Hepatocyte (in vitro differentiated cells): ENCODE results near the gene ARFGAP1. TPM values are rescaled to one million over a fixed set of nuclear protein-coding genes. Genes with fewer than 3 reads are reported as not detected.

Experiments
- DNase-seq: peaks from one replicate; pipeline ENCODE4 v3.0.0-alpha.2; 2016; ENCODE audit warnings: low spot score
- H2AFZ ChIP-seq: fragments of 200-600 bp; sonication (generic); 2 replicates; pipeline ENCODE4 v1.6.0; 2016; ENCODE audit warnings: antibody characterized with exemption, mild to moderate bottlenecking
- H3K27ac ChIP-seq: fragments of 200-600 bp; sonication (generic); 2 replicates; pipeline ENCODE4 v1.5.1; 2016; ENCODE audit warnings: mild to moderate bottlenecking
- H3K27me3 ChIP-seq: fragments of 200-600 bp; sonication (generic); 2 replicates; pipeline ENCODE4 v1.6.1; 2016
- H3K36me3 ChIP-seq: fragments of 200-600 bp; sonication (generic); replicated peaks from 2 replicates; pipeline ENCODE4 v1.5.1; 2016; ENCODE audit warnings: low read depth; ENCODE audit not compliant: insufficient read depth
- H3K4me1 ChIP-seq: fragments of 200-600 bp; sonication (generic); 2 replicates; pipeline ENCODE4 v1.5.1; 2016; ENCODE audit warnings: mild to moderate bottlenecking, moderate library complexity; ENCODE audit not compliant: insufficient read depth
- H3K4me2 ChIP-seq: fragments of 200-600 bp; sonication (generic); 2 replicates; pipeline ENCODE4 v1.6.0; 2016
- H3K4me3 ChIP-seq: fragments of 200-600 bp; sonication (generic); 2 replicates; pipeline ENCODE4 v1.5.1; 2016; ENCODE audit warnings: mild to moderate bottlenecking
- H3K79me2 ChIP-seq: fragments of 200-600 bp; sonication (generic); 2 replicates; pipeline ENCODE4 v1.6.0; 2017; ENCODE audit warnings: mild to moderate bottlenecking
- H3K9me2 ChIP-seq: fragments of 200-600 bp; sonication (generic); replicated peaks from 2 replicates; pipeline ENCODE4 v1.6.0; 2017; ENCODE audit warnings: mild to moderate bottlenecking; ENCODE audit not compliant: insufficient read depth
- H3K9me3 ChIP-seq: fragments of 200-600 bp; sonication (generic); 2 replicates; pipeline ENCODE4 v1.5.1; 2016; ENCODE audit warnings: low read depth, mild to moderate bottlenecking
- H4K20me1 ChIP-seq: fragments of 200-600 bp; sonication (generic); 2 replicates; pipeline ENCODE4 v1.6.0; 2016; ENCODE audit warnings: mild to moderate bottlenecking; ENCODE audit not compliant: insufficient read depth, poor library complexity, severe bottlenecking
- CTCF ChIP-seq: fragments of 200-600 bp; sonication (generic); IDR thresholded peaks from 2 replicates; pipeline ENCODE4 v1.5.1; 2016; ENCODE audit warnings: antibody characterized with exemption, mild to moderate bottlenecking; ENCODE audit not compliant: poor library complexity
- EZH2 ChIP-seq: fragments of 200-600 bp; sonication (generic); IDR thresholded peaks from 2 replicates; pipeline ENCODE4 v1.6.1; 2016; ENCODE audit warnings: antibody characterized with exemption, mild to moderate bottlenecking, borderline replicate concordance
- EZH2phosphoT487 ChIP-seq: fragments of 200-600 bp; sonication (generic); IDR thresholded peaks from one replicate; pipeline ENCODE4 v1.6.1; 2018; ENCODE audit warnings: antibody characterized with exemption, mild to moderate bottlenecking, low read depth, moderate library complexity; ENCODE audit not compliant: unreplicated experiment, severe bottlenecking
- WGBS: methylation state at CpG from one replicate; pipeline ENCODE4 v1.1.6; 2016; ENCODE audit warnings: low lambda C conversion rate; ENCODE audit errors: missing lambda C conversion rate; 5-methylcytosine and 5-hydroxymethylcytosine counted together
- polyA plus RNA-seq: library from polyadenylated mRNA; unstranded; fragments of >200 nt; fragmentation: Nextera tagmentation; extraction: Ambion mirVana; gene quantifications from 2 replicates; pipeline ENCODE4 v1.2.1, GENCODE V29; 2016
- total RNA-seq: library from RNA; depleted of rRNA; stranded (reverse); fragments of >200 nt; gene quantifications from 2 replicates; pipeline ENCODE4 v1.2.3, GENCODE V29; 2014

Gene ARFGAP1
- total and polyA plus RNA-seq, 2 experiments from 2014 or later = 78.2 to 99.0 TPM

GRCh38 chr20:63315240-63315689 lies 42.7 kb downstream of the ARFGAP1 start:
- DNase-seq = no peak
- Histone ChIP-seq H3K9me2 (no peaks in the 10 kb centered on the region), H3K4me2 (no peak overlapping the region), H3K27ac (no peak overlapping the region), H4K20me1 (no peaks in the 10 kb centered on the region), H3K4me1 (no peaks in the 10 kb centered on the region), H3K4me3 (no peak overlapping the region), H3K36me3 (no peaks in the 10 kb centered on the region), H2AFZ (no peak overlapping the region), H3K27me3 (no peaks in the 10 kb centered on the region), H3K79me2 (no peaks in the 10 kb centered on the region), H3K9me3 (no peaks in the 10 kb centered on the region)
- 76% methylated on average over 15 of the region's 15 CpGs for WGBS
- TF ChIP-seq CTCF = no peak

GRCh38 chr20:63315731-63316491 lies 43.3 kb downstream of the ARFGAP1 start:
- WGBS = 92% methylated on average over 21 of the region's 31 CpGs
- Histone ChIP-seq H3K4me1 (no peaks in the 10 kb centered on the region), H3K9me2 (no peaks in the 10 kb centered on the region), H3K27ac (no peak overlapping the region), H3K36me3 (no peaks in the 10 kb centered on the region), H3K9me3 (no peaks in the 10 kb centered on the region), H4K20me1 (no peaks in the 10 kb centered on the region), H3K4me2 (no peak overlapping the region), H3K79me2 (no peaks in the 10 kb centered on the region), H3K4me3 (no peak overlapping the region), H3K27me3 (no peaks in the 10 kb centered on the region), H2AFZ (no peak overlapping the region)
- DNase-seq = no peak
- TF ChIP-seq EZH2phosphoT487 (no peak), CTCF (no peak), EZH2 (no peak)

- Histone ChIP-seq H2AFZ (no peak overlapping the region), H3K27me3 (no peaks in the 10 kb centered on the region), H3K9me3 (no peaks in the 10 kb centered on the region), H3K36me3 (no peaks in the 10 kb centered on the region), H3K4me3 (no peak overlapping the region), H3K9me2 (no peaks in the 10 kb centered on the region), H3K4me1 (no peaks in the 10 kb centered on the region), H3K79me2 (no peaks in the 10 kb centered on the region), H3K27ac (no peak overlapping the region), H4K20me1 (no peaks in the 10 kb centered on the region), H3K4me2 (no peak overlapping the region)
- no peak for DNase-seq
- WGBS = 88% methylated on average over 13 of the region's 14 CpGs
- TF ChIP-seq EZH2phosphoT487 (no peak), CTCF (no peak), EZH2 (no peak)
Measured at GRCh38 chr20:63316502-63316921, 43.9 kb downstream of the ARFGAP1 start.

- Histone ChIP-seq H4K20me1 (no peaks in the 10 kb centered on the region), H3K4me2 (no peak overlapping the region), H3K27ac (no peak overlapping the region), H3K27me3 (no peaks in the 10 kb centered on the region), H3K36me3 (no peaks in the 10 kb centered on the region), H3K79me2 (no peaks in the 10 kb centered on the region), H2AFZ (no peak overlapping the region), H3K9me3 (no peaks in the 10 kb centered on the region), H3K9me2 (no peaks in the 10 kb centered on the region), H3K4me1 (no peaks in the 10 kb centered on the region), H3K4me3 (no peak overlapping the region)
- TF ChIP-seq EZH2phosphoT487 = no peak
- TF ChIP-seq EZH2 = no peak
- TF ChIP-seq CTCF = no peak
- WGBS = 92% methylated on average over 6 of the region's 6 CpGs
- no peak for DNase-seq
Measured at GRCh38 chr20:63317061-63317460, 44.4 kb downstream of the ARFGAP1 start.
